Adrenal gland (tissue), 12 donors: ENCODE measurements around the gene CHST11. TPM values are rescaled to one million over a fixed set of nuclear protein-coding genes. Genes with fewer than 3 reads are reported as not detected.

Experiments used
- DNase-seq, 7 donors: peaks; one replicate each; pipeline ENCODE4 v3.0.0-alpha.2; 2019 to 2020
- H3K27ac ChIP-seq, 5 donors: fragments of 200-600 bp; sonication (generic) in 4 of 5; 1 replicate in 3 of 5; 2 replicates in 2 of 5; pipeline versions ENCODE4 v1.5.1 to v1.8.0; 2016 to 2020; ENCODE audit warnings: mild to moderate bottlenecking in 1 of 5
- H3K27me3 ChIP-seq: fragments of 200-600 bp; 2 replicates; pipeline ENCODE4 v1.8.0; 2021
- H3K36me3 ChIP-seq, 2 donors: fragments of 200-600 bp; replicated peaks in 1 of 2; 1 replicate in 1 of 2; 2 replicates in 1 of 2; pipeline versions ENCODE4 v1.5.1 to v1.8.0; 2018 to 2022
- H3K4me1 ChIP-seq, 2 donors: fragments of 200-600 bp; replicated peaks in 1 of 2; 1 replicate in 1 of 2; 2 replicates in 1 of 2; pipeline versions ENCODE4 v1.5.1 to v1.8.0; 2018 to 2021
- H3K4me3 ChIP-seq, 4 donors: fragments of 200-600 bp; sonication (generic) in 3 of 4; one replicate each; pipeline ENCODE4 v1.5.1; 2016 to 2018
- H3K9me3 ChIP-seq, 3 donors: fragments of 200-600 bp; sonication (generic) in 1 of 3; replicated peaks in 1 of 3; 1 replicate in 2 of 3; 2 replicates in 1 of 3; pipeline versions ENCODE4 v1.5.1 to v1.8.0; 2016 to 2021
- POLR2A ChIP-seq, 2 donors: fragments of 450-650 bp; IDR thresholded peaks; one replicate each; pipeline ENCODE4 v1.6.1; 2017; ENCODE audit warnings: antibody characterized with exemption in 2 of 2, mild to moderate bottlenecking in 2 of 2, moderate library complexity in 1 of 2
- WGBS, 4 donors: extraction: QIAGEN DNeasy Blood & Tissue Kit in 2 of 4; methylation state at CpG; one replicate each; pipeline versions ENCODE4 v1.1.5 to v1.1.7; 2013 to 2017; 5-methylcytosine and 5-hydroxymethylcytosine counted together
- intact Hi-C, 2 donors: fragments of 100-400 bp; cut with DNase I; formaldehyde crosslinking; loops; one replicate each; pipeline versions ENCODE4 v1.14.1 to v1.15.0; 2022 to 2023
- polyA plus RNA-seq, 3 donors: library from polyadenylated mRNA; stranded (reverse); fragments of 200-250 nt in 2 of 3; fragments of 350-450 nt in 1 of 3; fragmentation: Illumina TruSeq in 1 of 3; extraction: RNeasy Lipid Tissue Mini Kit (QIAGEN cat#74804) in 1 of 3; gene quantifications; one replicate each; pipeline ENCODE4 v1.2.3, GENCODE V29; 2013 to 2014
- total RNA-seq, 9 donors: library from RNA; depleted of rRNA in 4 of 9; stranded (reverse); fragments of >200 nt in 4 of 9; fragments of 120-200 nt in 1 of 9; fragmentation: NEBNext Ultra II Directional in 1 of 9; extraction: Animal tissue kit (Norgen Biotek cat#: 25700) in 1 of 9; gene quantifications; one replicate each; pipeline versions ENCODE4 v1.1.0 to v1.2.4, GENCODE V29; 2013 to 2023
- TF ChIP-seq, protein P1 (sequence below), 6 experiments: fragments of 450-650 bp in 4 of 6; fragments of 200-600 bp in 2 of 6; sonication (generic) in 1 of 6; IDR thresholded peaks; 1 replicate in 5 of 6; 2 replicates in 1 of 6; pipeline versions ENCODE4 v1.5.1 to v1.8.0; 2016 to 2021; ENCODE audit warnings: antibody characterized with exemption in 6 of 6, mild to moderate bottlenecking in 2 of 6, moderate library complexity in 1 of 6
- donor health status: healthy with polysubstance abuse.
- donor health status: Bipolar disorder and iron deficiency.
- donor health status: DM: yes; HTN: yes; CAD: no.
- donor health status: DM: no; HTN: no; CAD: no.
- donor health status: DM: no; HTN: no; CAD: no.
- donor health status: DM: yes; HTN: yes; CAD: no.

The CHST11 gene
- total and polyA plus RNA-seq, 12 donors, result 6.2 to 95.1 (median 29.8) TPM

DNA sequence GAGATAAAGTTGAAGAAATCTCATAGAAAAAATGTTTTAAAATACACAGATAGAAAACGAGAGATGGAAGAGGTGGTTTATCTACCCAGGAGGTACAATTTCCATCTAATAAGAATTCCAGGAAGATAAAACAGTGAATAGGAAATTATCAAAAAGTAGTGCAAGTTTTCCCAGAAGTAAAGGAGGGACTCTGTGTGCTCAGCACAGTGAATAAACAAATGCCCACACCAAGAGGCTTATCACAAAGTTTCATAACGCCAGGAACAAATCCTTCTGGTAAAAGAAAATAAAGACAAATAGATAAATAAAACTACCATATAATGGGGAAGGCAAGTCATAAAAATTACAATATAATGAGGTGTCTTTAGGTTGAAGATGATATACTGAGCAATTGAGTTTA lies 322.4 kb downstream of the CHST11 start:
- H3K9me3 ChIP-seq, result no peaks in the 10 kb centered on the region
- intact Hi-C loops, result no loop called here
- no peak overlapping the region for H3K27ac ChIP-seq
- no peak for DNase-seq
- no peak for TF ChIP-seq POLR2A (IDR thresholded peaks at IDR 0.05)
- TF ChIP-seq, protein P1, sequence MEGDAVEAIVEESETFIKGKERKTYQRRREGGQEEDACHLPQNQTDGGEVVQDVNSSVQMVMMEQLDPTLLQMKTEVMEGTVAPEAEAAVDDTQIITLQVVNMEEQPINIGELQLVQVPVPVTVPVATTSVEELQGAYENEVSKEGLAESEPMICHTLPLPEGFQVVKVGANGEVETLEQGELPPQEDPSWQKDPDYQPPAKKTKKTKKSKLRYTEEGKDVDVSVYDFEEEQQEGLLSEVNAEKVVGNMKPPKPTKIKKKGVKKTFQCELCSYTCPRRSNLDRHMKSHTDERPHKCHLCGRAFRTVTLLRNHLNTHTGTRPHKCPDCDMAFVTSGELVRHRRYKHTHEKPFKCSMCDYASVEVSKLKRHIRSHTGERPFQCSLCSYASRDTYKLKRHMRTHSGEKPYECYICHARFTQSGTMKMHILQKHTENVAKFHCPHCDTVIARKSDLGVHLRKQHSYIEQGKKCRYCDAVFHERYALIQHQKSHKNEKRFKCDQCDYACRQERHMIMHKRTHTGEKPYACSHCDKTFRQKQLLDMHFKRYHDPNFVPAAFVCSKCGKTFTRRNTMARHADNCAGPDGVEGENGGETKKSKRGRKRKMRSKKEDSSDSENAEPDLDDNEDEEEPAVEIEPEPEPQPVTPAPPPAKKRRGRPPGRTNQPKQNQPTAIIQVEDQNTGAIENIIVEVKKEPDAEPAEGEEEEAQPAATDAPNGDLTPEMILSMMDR (IDR thresholded peaks at IDR 0.05), result no peak
- no peaks in the 10 kb centered on the region for H3K36me3 ChIP-seq
- WGBS, 4 donors, result 54 to 67% (median 61%) methylated on average over 2 of the region's 2 CpGs
- no peak overlapping the region for H3K4me3 ChIP-seq
- H3K4me1 ChIP-seq, result no peaks in the 10 kb centered on the region
- H3K27me3 ChIP-seq, result no peaks in the 10 kb centered on the region

DNA sequence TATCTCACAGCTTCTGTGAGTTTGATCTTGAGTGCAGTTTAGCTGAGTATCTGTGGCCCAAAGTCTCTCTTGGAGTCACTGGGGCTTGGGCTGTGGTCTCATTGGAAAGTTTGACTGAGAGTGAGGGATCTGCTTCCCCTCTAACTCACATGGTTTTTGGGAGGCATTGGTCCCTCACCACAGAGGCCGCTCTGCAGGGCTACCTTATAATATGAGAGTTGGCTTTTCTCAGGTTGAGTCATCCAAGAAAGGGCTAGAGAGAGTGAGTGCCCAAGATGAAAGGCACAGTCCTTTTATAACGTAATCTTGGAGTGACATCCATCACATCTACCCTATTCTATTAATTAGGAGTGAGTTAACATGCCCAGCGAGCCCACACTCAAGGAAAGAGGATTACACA lies 325.5 kb downstream of the CHST11 start:
- TF ChIP-seq, protein P1 (IDR thresholded peaks at IDR 0.05), result no peak
- TF ChIP-seq POLR2A (IDR thresholded peaks at IDR 0.05), result no peak
- Histone ChIP-seq H3K27ac (no peak overlapping the region), H3K4me3 (no peak overlapping the region), H3K4me1 (peaks cover 0 to 7% of the 10 kb centered on the region in 2 donors), H3K36me3 (no peaks in the 10 kb centered on the region), H3K9me3 (no peaks in the 10 kb centered on the region), H3K27me3 (no peaks in the 10 kb centered on the region)
- no peak for DNase-seq
- 82 to 92% (median 87%) methylated on average over 3 of the region's 3 CpGs for WGBS, 4 donors
- intact Hi-C loops, result no loop called here

DNA sequence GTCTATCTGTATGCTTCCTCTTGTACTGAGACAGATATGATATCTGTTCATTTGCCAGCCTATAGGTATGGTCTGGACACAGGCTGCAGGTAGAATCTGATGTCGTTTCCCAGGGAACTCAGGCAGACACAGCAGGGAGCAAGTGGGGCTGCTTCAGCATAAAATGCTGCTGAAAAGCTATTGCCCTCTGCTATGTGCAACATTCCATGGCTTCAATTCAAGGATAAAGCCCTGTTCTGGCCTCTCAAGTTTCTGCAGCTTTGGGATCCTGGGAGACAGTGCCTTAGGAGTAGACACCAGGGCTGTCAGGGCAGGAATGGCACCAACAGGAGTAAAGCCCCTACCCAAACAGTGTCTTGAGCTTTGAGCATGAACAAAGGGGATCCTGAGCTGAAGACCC lies 327.8 kb downstream of the CHST11 start:
- Histone ChIP-seq H3K27ac (no peak overlapping the region), H3K4me1 (peaks cover 0 to 7% of the 10 kb centered on the region in 2 donors), H3K4me3 (no peak overlapping the region), H3K36me3 (no peaks in the 10 kb centered on the region), H3K9me3 (no peaks in the 10 kb centered on the region), H3K27me3 (no peaks in the 10 kb centered on the region)
- intact Hi-C loops, result no loop called here
- WGBS, 4 donors, result 19 to 45% (median 34%) methylated on average over 1 of the region's 1 CpG
- peak in 3 of 7 donors; percentile 32 to 44 (median 42) for DNase-seq
- TF ChIP-seq POLR2A (IDR thresholded peaks at IDR 0.05), result no peak
- TF ChIP-seq, protein P1 (IDR thresholded peaks at IDR 0.05), result no peak

DNA sequence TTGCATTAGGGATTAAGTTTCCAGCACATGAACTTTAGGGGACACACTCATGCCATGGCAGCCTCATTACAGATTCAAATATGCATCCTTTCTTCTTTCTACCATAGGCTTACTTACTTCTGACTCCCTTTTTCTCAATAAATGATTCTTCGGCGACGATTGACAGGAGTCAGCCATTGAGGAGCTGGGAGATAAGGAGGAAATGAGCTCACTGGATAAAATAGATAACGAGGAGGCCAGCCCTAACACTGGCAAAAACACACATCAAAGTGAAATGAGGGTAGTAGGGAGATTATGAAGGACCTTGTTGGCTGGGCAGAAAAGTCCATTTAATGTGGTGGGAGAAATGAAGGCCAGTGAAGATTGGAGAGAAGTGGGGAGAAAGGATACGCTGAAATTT lies 329.1 kb downstream of the CHST11 start:
- no peak overlapping the region for H3K4me3 ChIP-seq
- H3K9me3 ChIP-seq, result no peaks in the 10 kb centered on the region
- WGBS, 4 donors, result 88 to 92% (median 91%) methylated on average over 5 of the region's 5 CpGs
- intact Hi-C loops, result no loop called here
- no peak overlapping the region for H3K27ac ChIP-seq
- H3K27me3 ChIP-seq, result no peaks in the 10 kb centered on the region
- peaks cover 0 to 7% of the 10 kb centered on the region in 2 donors for H3K4me1 ChIP-seq
- no peaks in the 10 kb centered on the region for H3K36me3 ChIP-seq
- TF ChIP-seq POLR2A (IDR thresholded peaks at IDR 0.05), result no peak
- TF ChIP-seq, protein P1 (IDR thresholded peaks at IDR 0.05), result no peak
- DNase-seq, result no peak
